GM12891 (cell line): ENCODE results near the gene FNIP1.
"Not testable (repeated sequence)": the region's sequence is repeated elsewhere in the genome, so short reads cannot be mapped to it uniquely, and the experiment has no call there.

Experiments used
- DNase-seq: peaks from one replicate; pipeline ENCODE4 v3.0.0; 2011; ENCODE audit warnings: low spot score; ENCODE audit not compliant: insufficient read length
- FAIRE-seq: peaks from 2 replicates; lab custom pipeline; 2011; peaks lifted over from hg19 to GRCh38; lab: Jason Lieb, UNC
- PAX5 ChIP-seq: IDR thresholded peaks from 2 replicates; pipeline ENCODE4 v1.6.1; 2011; ENCODE audit warnings: low read length, moderate library complexity, mild to moderate bottlenecking; ENCODE audit not compliant: insufficient read depth, severe bottlenecking
- POLR2A ChIP-seq: IDR thresholded peaks from 2 replicates; pipeline ENCODE4 v1.6.1; 2011; ENCODE audit warnings: low read depth, low read length, control low read depth
- POLR2AphosphoS5 ChIP-seq: IDR thresholded peaks from 2 replicates; pipeline ENCODE4 v1.6.1; 2011; ENCODE audit warnings: low read depth, low read length, control low read depth
- POU2F2 ChIP-seq: IDR thresholded peaks from 2 replicates; pipeline ENCODE4 v1.6.1; 2011; ENCODE audit warnings: low read depth, mild to moderate bottlenecking, control low read depth, low read length, moderate library complexity
- SPI1 ChIP-seq: IDR thresholded peaks from 2 replicates; pipeline ENCODE4 v1.6.1; 2011; ENCODE audit warnings: low read depth, low read length, control low read depth
- TAF1 ChIP-seq: IDR thresholded peaks from 2 replicates; pipeline ENCODE4 v1.6.1; 2011; ENCODE audit warnings: low read depth, low read length, control low read depth

Gene FNIP1

GRCh38 chr5:131593921-131594320 is 202.9 kb downstream of the FNIP1 start:
- no peak for DNase-seq
- no peak for FAIRE-seq
- TF ChIP-seq POLR2AphosphoS5: no peak
- TF ChIP-seq TAF1: no peak
- TF ChIP-seq POLR2A: no peak
- TF ChIP-seq POU2F2: no peak
- no peak for TF ChIP-seq PAX5
- no peak for TF ChIP-seq SPI1

GRCh38 chr5:131593436-131593835 is 203.4 kb downstream of the FNIP1 start:
- not testable (repeated sequence) for DNase-seq, FAIRE-seq
